A204.1 (cell line): ENCODE results near the gene TMEM51.
"Not testable (repeated sequence)": the region's sequence is repeated elsewhere in the genome, so short reads cannot be mapped to it uniquely, and the experiment has no call there.

Source experiments
- FAIRE-seq: peaks from 2 replicates; lab custom pipeline; 2012; peaks lifted over from hg19 to GRCh38; lab: Jason Lieb, UNC

Gene TMEM51

GRCh38 chr1:15128077-15128476 is 25.5 kb upstream of the TMEM51 start:
- no peak for FAIRE-seq

- FAIRE-seq, result no peak
Measured at GRCh38 chr1:15128520-15129313, 24.8 kb upstream of the TMEM51 start.

GRCh38 chr1:15129944-15130343 is 23.6 kb upstream of the TMEM51 start:
- no peak for FAIRE-seq

GRCh38 chr1:15130607-15131006 is 22.9 kb upstream of the TMEM51 start:
- no peak for FAIRE-seq

GRCh38 chr1:15132965-15133364 is 20.6 kb upstream of the TMEM51 start:
- FAIRE-seq, result no peak

GRCh38 chr1:15134285-15134684 is 19.3 kb upstream of the TMEM51 start:
- no peak for FAIRE-seq

- not testable (repeated sequence) for FAIRE-seq
Measured at GRCh38 chr1:15135604-15136003, 17.9 kb upstream of the TMEM51 start.

- no peak for FAIRE-seq
Measured at GRCh38 chr1:15137809-15138208, 15.7 kb upstream of the TMEM51 start.

GRCh38 chr1:15139654-15140350 is 13.7 kb upstream of the TMEM51 start:
- no peak for FAIRE-seq

GRCh38 chr1:15141935-15142539 is 11.5 kb upstream of the TMEM51 start:
- no peak for FAIRE-seq

GRCh38 chr1:15145327-15145726 is 8.2 kb upstream of the TMEM51 start:
- FAIRE-seq, result no peak

GRCh38 chr1:15146142-15146680 is 7.3 kb upstream of the TMEM51 start:
- FAIRE-seq, result no peak

GRCh38 chr1:15146971-15147376 is 6.6 kb upstream of the TMEM51 start:
- FAIRE-seq, result no peak

- FAIRE-seq, result no peak
Measured at GRCh38 chr1:15148004-15148403, 5.5 kb upstream of the TMEM51 start.

GRCh38 chr1:15148475-15148874 is 5.1 kb upstream of the TMEM51 start:
- FAIRE-seq, result no peak

GRCh38 chr1:15148941-15149340 is 4.6 kb upstream of the TMEM51 start:
- FAIRE-seq, result no peak

- no peak for FAIRE-seq
Measured at GRCh38 chr1:15150376-15150775, 3.2 kb upstream of the TMEM51 start.

GRCh38 chr1:15151377-15151806 is 2.2 kb upstream of the TMEM51 start:
- no peak for FAIRE-seq

GRCh38 chr1:15151871-15152270 is 1.7 kb upstream of the TMEM51 start:
- no peak for FAIRE-seq

- peak; percentile 90 for FAIRE-seq
Measured at GRCh38 chr1:15152318-15153183, 996 bp upstream of the TMEM51 start.

GRCh38 chr1:15153842-15154479 is 414 bp downstream of the TMEM51 start:
- FAIRE-seq, result no peak
